GM12891 (cell line): ENCODE measurements around the gene SCFD2.

ENCODE experiments used
- DNase-seq: peaks from one replicate; pipeline ENCODE4 v3.0.0; 2011; ENCODE audit warnings: low spot score; ENCODE audit not compliant: insufficient read length
- FAIRE-seq: peaks from 2 replicates; lab custom pipeline; 2011; peaks lifted over from hg19 to GRCh38; lab: Jason Lieb, UNC
- PAX5 ChIP-seq: IDR thresholded peaks from 2 replicates; pipeline ENCODE4 v1.6.1; 2011; ENCODE audit warnings: low read length, moderate library complexity, mild to moderate bottlenecking; ENCODE audit not compliant: insufficient read depth, severe bottlenecking
- POLR2A ChIP-seq: IDR thresholded peaks from 2 replicates; pipeline ENCODE4 v1.6.1; 2011; ENCODE audit warnings: low read depth, low read length, control low read depth
- POLR2AphosphoS5 ChIP-seq: IDR thresholded peaks from 2 replicates; pipeline ENCODE4 v1.6.1; 2011; ENCODE audit warnings: low read depth, low read length, control low read depth
- POU2F2 ChIP-seq: IDR thresholded peaks from 2 replicates; pipeline ENCODE4 v1.6.1; 2011; ENCODE audit warnings: low read depth, mild to moderate bottlenecking, control low read depth, low read length, moderate library complexity
- SPI1 ChIP-seq: IDR thresholded peaks from 2 replicates; pipeline ENCODE4 v1.6.1; 2011; ENCODE audit warnings: low read depth, low read length, control low read depth
- TAF1 ChIP-seq: IDR thresholded peaks from 2 replicates; pipeline ENCODE4 v1.6.1; 2011; ENCODE audit warnings: low read depth, low read length, control low read depth

SCFD2 gene

GRCh38 chr4:52939739-52940138, 426.1 kb downstream of the SCFD2 start:
- TF ChIP-seq POLR2A: no peak
- TF ChIP-seq POU2F2: no peak
- no peak for TF ChIP-seq TAF1
- no peak for TF ChIP-seq POLR2AphosphoS5
- no peak for TF ChIP-seq PAX5
- TF ChIP-seq SPI1: no peak
- no peak for FAIRE-seq
- DNase-seq: no peak

- no peak for TF ChIP-seq POLR2AphosphoS5
- TF ChIP-seq POU2F2: no peak
- TF ChIP-seq POLR2A: no peak
- no peak for TF ChIP-seq SPI1
- TF ChIP-seq PAX5: no peak
- no peak for TF ChIP-seq TAF1
- DNase-seq (no peak), FAIRE-seq (no peak)
Observed at GRCh38 chr4:52939325-52939724, 426.5 kb downstream of the SCFD2 start.

- DNase-seq (no peak), FAIRE-seq (no peak)
- TF ChIP-seq SPI1 (no peak), POLR2A (no peak), TAF1 (no peak), POLR2AphosphoS5 (no peak), POU2F2 (no peak), PAX5 (no peak)
Observed at GRCh38 chr4:52937829-52938228, 428.0 kb downstream of the SCFD2 start.

DNA sequence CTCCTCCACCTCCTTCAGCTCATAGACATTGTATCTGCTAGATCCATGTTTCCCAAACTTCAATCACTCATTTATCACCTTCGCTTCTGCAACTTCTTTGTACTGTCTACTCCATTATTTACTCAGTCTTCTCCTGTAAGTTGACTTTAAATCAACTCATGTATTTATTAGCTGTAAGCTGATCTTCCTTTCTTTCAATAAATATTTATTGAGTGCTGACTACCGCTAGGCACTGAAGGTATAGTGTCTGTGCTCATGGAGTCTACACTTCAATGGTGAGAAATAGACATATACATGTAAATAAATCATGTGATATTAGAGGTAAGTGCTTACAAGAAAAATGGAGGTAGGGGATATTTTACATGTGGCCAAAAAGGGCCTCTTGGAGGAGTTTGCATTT, 429.1 kb downstream of the SCFD2 start:
- DNase-seq: no peak
- no peak for TF ChIP-seq POU2F2
- no peak for TF ChIP-seq TAF1
- TF ChIP-seq POLR2AphosphoS5: no peak
- no peak for TF ChIP-seq PAX5
- TF ChIP-seq SPI1: no peak
- no peak for TF ChIP-seq POLR2A
- FAIRE-seq: no peak

DNA sequence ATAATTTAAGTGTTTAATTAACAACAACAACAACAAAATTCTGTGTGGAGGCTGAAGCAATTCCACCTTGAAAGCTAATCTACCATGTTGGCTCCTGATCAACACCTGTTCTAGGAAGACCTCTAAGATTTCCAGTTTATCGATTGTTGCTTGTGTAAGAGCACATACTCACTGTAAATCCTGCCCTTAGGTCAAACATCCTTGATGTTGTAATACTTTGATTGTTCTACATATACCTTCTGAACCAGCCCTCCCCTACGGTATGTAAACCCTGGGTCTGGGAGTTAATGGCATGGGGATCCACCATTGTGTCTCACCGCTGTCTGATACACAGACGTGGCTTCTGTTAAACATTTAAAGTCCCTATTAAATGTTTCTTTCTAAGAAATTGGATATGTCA, 430.5 kb downstream of the SCFD2 start:
- DNase-seq (no peak), FAIRE-seq (no peak)
- no peak for TF ChIP-seq POLR2A
- TF ChIP-seq PAX5: no peak
- TF ChIP-seq SPI1: no peak
- TF ChIP-seq POU2F2: no peak
- no peak for TF ChIP-seq TAF1

DNA sequence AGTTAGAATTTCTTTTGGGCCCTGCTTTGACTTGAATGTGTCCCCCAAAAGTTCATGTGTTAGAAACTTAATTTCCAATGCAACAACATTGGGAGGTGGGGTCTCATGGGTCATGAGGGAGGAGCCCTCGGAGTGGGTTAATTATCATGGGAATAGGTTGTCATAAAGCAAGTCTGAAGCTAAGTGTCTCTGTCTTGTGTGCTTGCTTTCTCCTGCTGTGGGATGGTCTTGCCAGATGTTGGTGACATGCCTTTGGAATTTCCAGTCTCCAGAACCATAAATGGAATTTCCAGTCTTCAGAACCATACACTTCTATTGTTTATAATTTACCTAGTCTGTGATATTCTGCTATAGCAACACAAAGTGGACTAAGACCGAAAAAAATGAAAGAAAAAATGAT, 432.1 kb downstream of the SCFD2 start:
- no peak for FAIRE-seq
- no peak for DNase-seq
- TF ChIP-seq PAX5 (no peak), POLR2AphosphoS5 (no peak), TAF1 (no peak), SPI1 (no peak), POLR2A (no peak), POU2F2 (no peak)

GRCh38 chr4:52932591-52933470, 433.0 kb downstream of the SCFD2 start:
- TF ChIP-seq POU2F2 (no peak), POLR2AphosphoS5 (no peak), SPI1 (no peak), TAF1 (no peak), POLR2A (no peak), PAX5 (no peak)
- no peak for DNase-seq
- no peak for FAIRE-seq

DNA sequence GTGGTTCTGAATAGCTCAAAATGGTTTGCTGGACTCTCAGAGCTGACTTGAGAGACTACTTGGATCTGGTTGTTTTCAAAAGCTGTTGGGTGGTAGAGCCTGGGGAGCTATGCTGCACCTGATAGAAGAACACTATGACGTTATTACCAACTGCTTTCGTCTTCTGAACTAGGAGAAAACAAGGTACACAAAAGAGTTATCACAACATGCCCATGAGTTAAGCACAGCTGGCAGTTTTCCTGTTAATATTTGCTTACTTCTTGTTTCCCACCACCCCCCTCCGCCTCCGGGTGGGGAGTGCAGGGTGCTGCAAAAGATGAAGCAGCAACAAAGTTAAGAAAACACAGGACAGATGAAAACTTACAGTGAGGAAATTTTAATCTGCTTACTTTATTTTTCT, 434.6 kb downstream of the SCFD2 start:
- no peak for FAIRE-seq

GRCh38 chr4:52926196-52926974, 439.5 kb downstream of the SCFD2 start:
- DNase-seq (no peak), FAIRE-seq (no peak)
- TF ChIP-seq POU2F2 (no peak), PAX5 (no peak), POLR2AphosphoS5 (no peak), SPI1 (no peak), POLR2A (no peak), TAF1 (no peak)

More for the DNA sequence above, 434.6 kb downstream of the SCFD2 start:
- no peak for DNase-seq
- no peak for TF ChIP-seq POLR2AphosphoS5
- TF ChIP-seq POLR2A: no peak
- TF ChIP-seq SPI1: no peak
- TF ChIP-seq TAF1: no peak
- no peak for TF ChIP-seq PAX5
- no peak for TF ChIP-seq POU2F2

DNA sequence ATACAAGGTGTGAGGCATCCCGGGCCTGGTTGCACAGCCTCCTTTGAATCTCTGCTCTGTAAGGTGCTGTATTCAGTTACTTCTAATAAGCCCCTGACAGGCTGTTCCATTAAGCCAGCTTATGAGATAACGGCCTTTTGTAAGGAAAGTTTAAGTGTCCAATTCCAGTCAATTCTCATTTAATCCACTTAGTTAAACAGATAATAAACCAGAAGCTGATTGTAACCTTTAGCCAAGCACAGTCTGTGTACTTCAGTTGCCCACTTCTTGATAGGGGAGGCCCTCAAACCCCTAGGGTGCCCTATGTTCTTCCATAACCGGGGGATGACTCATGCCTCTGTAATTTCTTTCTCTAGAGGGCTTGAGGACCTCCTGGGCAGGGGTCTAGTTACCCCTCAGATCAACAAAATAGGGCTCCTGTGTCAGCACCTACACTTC, 440.3 kb downstream of the SCFD2 start:
- TF ChIP-seq SPI1 (no peak), POLR2A (no peak), POLR2AphosphoS5 (no peak), TAF1 (no peak), PAX5 (no peak), POU2F2 (no peak)
- FAIRE-seq (no peak), DNase-seq (no peak)
